Upper lobe of left lung (tissue), 4 donors: Measurements from ENCODE around the gene MTRR.
A peak's percentile ranks its signal among the peaks of the same experiment; 100 is the strongest.

Experiments used
- POLR2A ChIP-seq, 4 donors: fragments of 450-650 bp; IDR thresholded peaks; one replicate each; pipeline ENCODE4 v1.5.1; 2016 to 2017; ENCODE audit warnings: antibody characterized with exemption in 4 of 4, mild to moderate bottlenecking in 2 of 4
- POLR2AphosphoS5 ChIP-seq, 2 donors: sonication (generic); formaldehyde crosslinking; IDR thresholded peaks; one replicate each; pipeline ENCODE4 v1.5.1; 2017; ENCODE audit warnings: antibody characterized with exemption in 2 of 2
- TF ChIP-seq, protein P1 (sequence below), 6 experiments: fragments of 450-650 bp in 4 of 6; fragments of 200-600 bp in 2 of 6; sonication (generic) in 2 of 6; IDR thresholded peaks; one replicate each; pipeline ENCODE4 v1.5.1; 2016 to 2019; ENCODE audit warnings: antibody characterized with exemption in 6 of 6

- TF ChIP-seq, protein P1, sequence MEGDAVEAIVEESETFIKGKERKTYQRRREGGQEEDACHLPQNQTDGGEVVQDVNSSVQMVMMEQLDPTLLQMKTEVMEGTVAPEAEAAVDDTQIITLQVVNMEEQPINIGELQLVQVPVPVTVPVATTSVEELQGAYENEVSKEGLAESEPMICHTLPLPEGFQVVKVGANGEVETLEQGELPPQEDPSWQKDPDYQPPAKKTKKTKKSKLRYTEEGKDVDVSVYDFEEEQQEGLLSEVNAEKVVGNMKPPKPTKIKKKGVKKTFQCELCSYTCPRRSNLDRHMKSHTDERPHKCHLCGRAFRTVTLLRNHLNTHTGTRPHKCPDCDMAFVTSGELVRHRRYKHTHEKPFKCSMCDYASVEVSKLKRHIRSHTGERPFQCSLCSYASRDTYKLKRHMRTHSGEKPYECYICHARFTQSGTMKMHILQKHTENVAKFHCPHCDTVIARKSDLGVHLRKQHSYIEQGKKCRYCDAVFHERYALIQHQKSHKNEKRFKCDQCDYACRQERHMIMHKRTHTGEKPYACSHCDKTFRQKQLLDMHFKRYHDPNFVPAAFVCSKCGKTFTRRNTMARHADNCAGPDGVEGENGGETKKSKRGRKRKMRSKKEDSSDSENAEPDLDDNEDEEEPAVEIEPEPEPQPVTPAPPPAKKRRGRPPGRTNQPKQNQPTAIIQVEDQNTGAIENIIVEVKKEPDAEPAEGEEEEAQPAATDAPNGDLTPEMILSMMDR (IDR thresholded peaks at IDR 0.05), result peak in 5 of 6 experiments; percentile 34 to 49 (median 40)
- TF ChIP-seq POLR2AphosphoS5 (IDR thresholded peaks at IDR 0.05) (no peak), POLR2A (IDR thresholded peaks at IDR 0.05) (no peak)
Observed at GRCh38 chr5:7856855-7857254, 12.1 kb upstream of the MTRR start.
